Right ventricle myocardium superior (tissue), 1 donor: ENCODE measurements around the gene GAL3ST1. TPM values are rescaled to one million over a fixed set of nuclear protein-coding genes. Genes with fewer than 3 reads are reported as not detected.
"Not testable (repeated sequence)": the region's sequence is repeated elsewhere in the genome, so short reads cannot be mapped to it uniquely, and the experiment has no call there.

Experiments
- ATAC-seq: fragments of 200-7000 bp; cut with Tn5 transposase; one replicate; pipeline ENCODE4 v1.9.1; 2020; ENCODE audit warnings: mild to moderate bottlenecking; ENCODE audit not compliant: poor library complexity
- DNase-seq: peaks from one replicate; pipeline ENCODE4 v3.0.0-alpha.2; 2020
- intact Hi-C: fragments of 100-400 bp; cut with DNase I; formaldehyde crosslinking; loops from one replicate; pipeline ENCODE4 v1.11.2; 2022
- total RNA-seq: library from RNA; stranded (reverse); fragmentation: NEBNext Ultra II Directional; extraction: Animal tissue kit (Norgen Biotek cat#: 25700); gene quantifications from one replicate; pipeline ENCODE4 v1.2.1, GENCODE V29; 2021
- donor health status: DM: no; HTN: yes; CAD: no; lungs with severe emphysema.

Gene GAL3ST1
- total RNA-seq, 1 donor from 2014 or later: 0.27 TPM

GRCh38 chr22:30569674-30570202 lies 4.7 kb downstream of the GAL3ST1 start:
- no peak for DNase-seq
- intact Hi-C loops: no loop called here
- ATAC-seq: no peak

- no peak for DNase-seq
- no peak for ATAC-seq
- intact Hi-C loops: no loop called here
These were observed 6.2 kb downstream of the GAL3ST1 start for GRCh38 chr22:30568137-30568805.

- intact Hi-C loops, DNase-seq, ATAC-seq: not testable (repeated sequence)
These were observed 7.2 kb downstream of the GAL3ST1 start for GRCh38 chr22:30567277-30567676.

- intact Hi-C loops: no loop called here
- no peak for ATAC-seq
- no peak for DNase-seq
These were observed 8.3 kb downstream of the GAL3ST1 start for GRCh38 chr22:30566125-30566524.

- no peak for ATAC-seq
- DNase-seq: no peak
- intact Hi-C loops: no loop called here
These were observed 9.1 kb downstream of the GAL3ST1 start for GRCh38 chr22:30565341-30565740.

- ATAC-seq (no peak), DNase-seq (no peak)
- intact Hi-C loops: no loop called here
These were observed 9.7 kb downstream of the GAL3ST1 start for GRCh38 chr22:30564761-30565119.

GRCh38 chr22:30564045-30564760 lies 10.3 kb downstream of the GAL3ST1 start:
- DNase-seq: no peak
- ATAC-seq: no peak
- intact Hi-C loops: no loop called here

- no peak for DNase-seq
- intact Hi-C loops: no loop called here
- ATAC-seq: no peak
These were observed 12.1 kb downstream of the GAL3ST1 start for GRCh38 chr22:30562366-30562765.

- no peak for ATAC-seq
- intact Hi-C loops: no loop called here
These were observed 12.9 kb downstream of the GAL3ST1 start for GRCh38 chr22:30561402-30562189.

GRCh38 chr22:30560643-30561202 lies 13.7 kb downstream of the GAL3ST1 start:
- DNase-seq, intact Hi-C loops, ATAC-seq: not testable (repeated sequence)

More at GRCh38 chr22:30561402-30562189, 12.9 kb downstream of the GAL3ST1 start:
- DNase-seq: no peak

GRCh38 chr22:30559889-30560288 lies 14.6 kb downstream of the GAL3ST1 start:
- no peak for DNase-seq
- ATAC-seq: no peak
- intact Hi-C loops: no loop called here

- no peak for DNase-seq
- intact Hi-C loops: no loop called here
- ATAC-seq: no peak
These were observed 17.2 kb downstream of the GAL3ST1 start for GRCh38 chr22:30557243-30557642.

- ATAC-seq: no peak
These were observed 18.1 kb downstream of the GAL3ST1 start for GRCh38 chr22:30556388-30556787.

GRCh38 chr22:30555282-30556210 lies 18.9 kb downstream of the GAL3ST1 start:
- intact Hi-C loops: no loop called here
- ATAC-seq: no peak

More at GRCh38 chr22:30556388-30556787, 18.1 kb downstream of the GAL3ST1 start:
- intact Hi-C loops: no loop called here
- no peak for DNase-seq

GRCh38 chr22:30553971-30554370 lies 20.5 kb downstream of the GAL3ST1 start:
- no peak for DNase-seq
- intact Hi-C loops: no loop called here
- no peak for ATAC-seq

More at GRCh38 chr22:30555282-30556210, 18.9 kb downstream of the GAL3ST1 start:
- DNase-seq: no peak

- intact Hi-C loops: no loop called here
- DNase-seq: no peak
These were observed 21.7 kb downstream of the GAL3ST1 start for GRCh38 chr22:30552719-30553118.

GRCh38 chr22:30551813-30552212 lies 22.7 kb downstream of the GAL3ST1 start:
- ATAC-seq, DNase-seq, intact Hi-C loops: not testable (repeated sequence)

More at GRCh38 chr22:30552719-30553118, 21.7 kb downstream of the GAL3ST1 start:
- no peak for ATAC-seq

GRCh38 chr22:30547188-30547587 lies 27.3 kb downstream of the GAL3ST1 start:
- intact Hi-C loops: no loop called here
- no peak for ATAC-seq
- DNase-seq: no peak
